HG03457 (cell line): ENCODE measurements around the gene FLRT2.

Source experiments
- ATAC-seq: cut with Tn5 transposase; IDR thresholded peaks from one replicate; pipeline ENCODE4 v1.9.1; 2021; ENCODE audit warnings: moderate number of reproducible peaks; ENCODE audit not compliant: unreplicated experiment

Gene FLRT2

DNA sequence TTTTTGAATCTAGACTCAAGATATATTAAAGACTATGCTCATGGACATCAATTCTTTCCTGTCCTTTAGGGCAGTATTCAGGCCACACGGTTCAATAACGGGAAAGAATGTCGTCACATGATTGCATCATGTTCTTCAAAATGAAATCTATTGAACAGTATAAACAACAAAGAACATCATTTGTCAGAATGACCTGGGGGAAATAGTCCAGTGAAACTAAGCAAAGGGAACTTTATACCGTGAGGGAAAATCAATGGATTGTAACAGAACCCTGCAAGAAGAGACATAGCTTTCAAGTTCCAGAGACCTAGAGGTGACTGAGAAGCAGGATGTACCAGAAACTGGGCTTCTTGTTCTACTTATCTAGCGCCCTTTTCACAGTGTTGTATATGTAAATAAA, 32.7 kb downstream of the FLRT2 start:
- no peak for ATAC-seq

- ATAC-seq: no peak
Measured at GRCh38 chr14:85564841-85565527, 35.0 kb downstream of the FLRT2 start.

DNA sequence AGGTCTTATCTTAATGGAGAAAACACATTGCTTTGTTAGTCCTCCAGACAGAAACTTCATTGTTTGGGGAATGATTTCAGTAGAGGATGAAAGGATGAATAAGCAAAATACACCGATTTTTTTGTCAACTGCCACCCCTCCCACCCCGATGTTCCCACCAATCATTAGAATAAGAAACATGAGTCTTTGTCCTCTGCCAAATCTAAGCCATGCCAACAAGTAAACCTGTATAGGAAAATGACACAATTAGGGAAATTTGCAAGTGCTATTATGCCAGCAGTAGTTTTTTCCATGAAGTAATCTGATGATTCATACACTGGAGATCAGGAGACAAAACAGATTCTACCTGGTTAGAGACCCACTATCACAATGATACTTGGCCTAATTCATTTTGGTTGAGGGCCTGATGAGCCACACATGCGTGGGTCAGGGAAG, 35.9 kb downstream of the FLRT2 start:
- ATAC-seq: no peak

DNA sequence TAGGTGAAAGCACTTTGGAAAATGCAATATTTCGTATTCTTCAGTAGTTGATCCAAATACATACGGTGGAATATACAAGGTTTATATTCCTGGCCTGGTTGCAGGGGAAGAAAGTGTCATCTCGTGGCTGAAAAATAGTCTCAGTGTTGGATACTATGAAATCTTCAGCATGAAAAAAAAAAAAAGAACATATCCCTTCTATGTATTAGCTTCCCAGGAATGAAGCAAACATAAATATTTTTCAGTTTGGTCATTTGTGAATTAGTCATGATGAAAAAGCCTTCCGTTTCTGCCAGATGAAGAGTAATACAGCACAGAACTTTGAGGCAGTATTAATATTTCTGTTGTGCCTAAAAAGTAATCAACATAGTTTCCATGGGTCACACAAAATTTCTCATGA, 36.7 kb downstream of the FLRT2 start:
- no peak for ATAC-seq

DNA sequence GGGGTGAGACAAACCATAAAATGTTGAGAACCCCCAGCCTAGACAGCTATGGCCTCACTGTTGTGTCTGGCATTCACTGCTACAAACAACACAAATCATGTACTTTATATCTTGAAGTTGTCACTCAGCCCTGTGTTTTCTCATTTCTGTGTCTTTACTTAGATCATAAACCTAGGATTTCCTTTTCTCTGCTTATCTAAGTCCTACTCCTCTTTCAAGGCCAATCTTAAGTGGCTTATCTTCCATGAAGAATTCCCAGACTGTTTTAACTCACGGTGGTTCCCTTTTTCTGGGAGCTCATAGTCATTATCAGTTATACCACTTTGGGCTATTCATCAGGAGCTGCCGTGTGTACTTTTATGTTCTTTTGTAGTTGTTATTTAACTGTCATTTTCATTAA, 42.1 kb downstream of the FLRT2 start:
- no peak for ATAC-seq

GRCh38 chr14:85572845-85573244, 42.9 kb downstream of the FLRT2 start:
- ATAC-seq: no peak

DNA sequence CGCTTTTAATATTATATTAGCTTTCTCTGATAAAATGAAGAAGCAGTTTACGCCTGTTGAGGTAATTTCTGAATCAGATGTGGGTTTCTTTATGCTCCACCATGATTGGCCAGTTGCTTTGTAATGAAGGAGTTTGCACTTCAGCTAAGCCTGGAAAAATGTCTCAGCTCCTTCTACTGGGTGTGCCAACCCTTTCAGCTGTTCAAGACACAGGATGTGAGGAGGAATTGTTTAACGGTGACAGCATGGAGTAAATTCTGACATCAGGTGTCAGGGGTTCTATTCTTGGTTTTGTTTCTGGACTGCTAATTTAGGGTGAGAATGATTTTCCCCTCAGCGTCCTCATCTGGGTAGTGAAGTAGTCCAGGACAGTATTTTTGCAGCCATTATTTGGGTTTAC, 43.5 kb downstream of the FLRT2 start:
- ATAC-seq: no peak

DNA sequence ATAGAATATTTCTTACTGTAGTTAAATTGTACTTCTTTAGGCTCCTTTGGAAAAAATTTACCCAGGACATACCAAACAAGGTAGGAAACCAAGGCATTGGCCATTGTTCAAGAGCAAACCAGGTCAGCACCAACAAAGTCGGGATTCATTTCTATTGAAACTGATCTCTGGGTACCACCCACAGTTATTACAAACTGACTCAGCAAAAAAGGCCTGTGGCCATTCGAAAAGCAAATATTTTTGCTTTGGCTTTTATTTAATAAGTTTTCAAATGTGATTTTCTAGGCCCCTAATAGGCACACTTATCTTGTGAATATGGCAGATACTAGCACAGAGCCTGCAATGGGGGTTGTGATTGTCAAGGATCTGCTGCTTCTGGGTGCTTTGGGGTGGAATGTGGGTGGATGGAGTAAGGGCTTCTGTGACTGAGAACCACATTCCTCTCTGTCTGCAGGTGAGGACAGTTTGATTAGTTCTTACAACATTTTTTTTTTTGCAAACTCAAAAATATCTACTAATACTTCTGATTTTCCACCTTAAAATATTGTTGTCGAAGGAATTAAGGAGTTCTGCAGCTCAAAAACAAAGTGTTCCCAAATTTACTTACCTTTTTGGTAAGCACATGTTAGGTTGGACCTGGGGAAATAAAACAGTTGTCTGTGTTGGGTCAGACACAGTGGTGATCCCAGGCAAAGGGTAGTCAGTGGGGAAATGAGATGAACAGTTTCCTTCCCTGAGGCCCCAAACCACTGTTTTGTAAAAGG, 45.1 kb downstream of the FLRT2 start:
- no peak for ATAC-seq

- no peak for ATAC-seq
Measured at GRCh38 chr14:85575617-85575898, 45.6 kb downstream of the FLRT2 start.

- ATAC-seq: no peak
Measured at GRCh38 chr14:85576218-85576617, 46.3 kb downstream of the FLRT2 start.

- no peak for ATAC-seq
Measured at GRCh38 chr14:85576848-85577542, 47.1 kb downstream of the FLRT2 start.

DNA sequence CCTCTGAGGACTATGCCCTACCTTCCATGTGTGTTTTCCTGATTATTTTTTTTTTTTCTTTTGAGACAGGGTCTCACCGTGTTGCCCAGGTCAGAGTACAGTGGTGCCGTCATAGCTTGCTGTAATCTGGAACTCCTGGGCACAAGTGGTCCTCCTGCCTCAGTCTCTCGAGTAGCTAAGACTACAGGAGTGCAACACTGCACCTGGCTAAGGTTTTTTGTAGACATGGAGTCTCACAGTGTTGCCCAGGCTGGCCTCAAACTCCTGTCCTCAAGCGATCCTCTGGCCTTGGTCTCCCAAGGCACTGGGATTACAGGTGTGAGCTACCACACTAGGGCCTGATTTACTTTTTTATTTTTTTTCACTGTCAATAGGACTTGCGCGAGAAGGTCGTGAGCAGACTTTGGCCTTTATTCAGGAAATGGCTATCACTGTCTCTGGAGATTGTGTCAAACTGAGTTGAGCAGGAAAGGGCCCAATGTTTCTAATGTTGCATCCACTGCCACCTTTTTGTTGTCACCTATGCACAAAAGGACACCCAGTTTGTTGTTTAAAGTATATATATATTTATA, 47.7 kb downstream of the FLRT2 start:
- no peak for ATAC-seq

- no peak for ATAC-seq
Measured at GRCh38 chr14:85578357-85578756, 48.4 kb downstream of the FLRT2 start.

DNA sequence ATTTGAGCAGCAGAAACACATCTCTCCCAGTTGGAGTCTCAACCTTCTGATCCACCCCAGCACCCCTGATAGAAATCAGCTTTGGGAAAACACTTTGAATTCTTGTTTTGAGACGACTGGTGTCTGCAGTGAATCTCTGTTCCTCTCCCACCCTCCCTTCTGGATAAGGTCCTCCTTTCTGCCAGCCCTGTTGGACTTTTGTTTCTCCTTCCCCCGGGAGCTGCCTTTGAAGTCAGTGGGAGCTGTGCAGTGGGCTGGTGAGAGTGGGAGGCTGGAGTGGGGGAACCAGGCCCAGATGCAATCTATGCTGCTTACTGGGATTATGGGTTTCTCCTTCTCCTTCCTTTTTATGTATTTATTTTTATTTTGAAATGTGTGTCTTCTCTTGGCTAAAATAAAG, 49.0 kb downstream of the FLRT2 start:
- no peak for ATAC-seq

DNA sequence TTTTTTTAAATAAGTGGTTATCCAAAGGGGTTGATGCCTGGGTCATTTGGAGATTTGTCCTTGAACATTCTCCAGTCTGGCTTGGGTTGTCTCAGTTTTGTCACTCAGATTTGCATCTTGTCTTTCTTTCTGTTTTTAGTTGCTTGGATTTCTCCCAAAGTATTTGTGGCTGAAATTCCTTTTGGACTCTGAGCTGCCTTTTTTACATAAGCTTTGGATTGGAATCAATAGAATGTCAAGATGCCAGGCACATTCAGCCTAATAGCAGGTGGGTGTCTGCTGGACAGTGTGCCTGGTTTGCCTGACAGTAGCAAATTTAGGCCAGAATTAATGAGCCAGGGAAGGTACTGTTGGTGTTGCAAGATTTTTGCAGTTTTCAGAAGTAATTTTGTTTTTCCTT, 50.0 kb downstream of the FLRT2 start:
- no peak for ATAC-seq

DNA sequence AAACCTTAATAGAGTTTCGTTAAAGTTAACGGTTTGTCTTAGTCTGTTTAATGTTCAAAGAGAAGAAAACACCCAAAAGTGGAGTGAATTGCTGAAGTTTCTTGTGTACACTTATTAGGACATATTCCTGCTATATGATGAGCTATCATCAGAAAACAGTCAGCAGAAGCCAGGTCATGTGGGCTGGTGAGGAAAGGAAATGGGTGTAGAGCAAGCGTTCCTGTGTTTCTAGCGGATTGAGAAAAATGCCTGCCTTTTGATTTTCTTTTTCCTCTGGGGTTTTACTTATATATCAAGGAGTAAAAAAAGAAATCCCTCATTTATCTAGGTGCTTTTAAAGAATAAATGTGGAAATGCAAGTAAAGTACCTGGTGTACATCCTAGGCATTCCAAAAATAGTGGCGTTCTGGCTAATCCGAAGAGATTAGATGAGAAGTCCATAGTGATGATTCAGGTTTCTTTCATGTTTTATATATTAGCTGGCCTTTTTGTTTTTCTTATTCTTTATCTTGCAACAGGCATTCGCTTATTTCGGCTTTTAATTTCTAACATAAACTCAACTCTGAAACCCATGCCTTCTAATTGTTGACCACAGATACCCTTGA, 50.7 kb downstream of the FLRT2 start:
- no peak for ATAC-seq

GRCh38 chr14:85581691-85582090, 51.7 kb downstream of the FLRT2 start:
- no peak for ATAC-seq

DNA sequence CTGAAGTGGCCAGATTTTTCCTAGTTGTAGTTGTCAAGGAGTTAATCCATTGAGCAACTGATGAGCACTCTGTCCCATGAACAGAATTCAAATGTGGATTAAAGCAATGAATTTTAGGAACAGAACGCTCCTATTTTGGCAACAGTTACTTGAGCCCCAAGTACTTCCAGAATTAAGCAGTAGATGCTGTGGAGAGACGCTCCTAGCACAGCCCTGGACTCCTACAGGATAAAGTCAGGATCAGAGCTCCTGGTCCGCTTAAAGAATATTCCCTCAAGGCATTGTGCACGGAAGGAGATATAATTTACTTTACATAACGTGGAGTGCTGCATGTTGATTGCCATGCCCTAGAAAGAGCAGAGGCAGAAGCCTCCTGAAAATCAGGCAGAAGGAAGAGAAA, 53.4 kb downstream of the FLRT2 start:
- no peak for ATAC-seq

- ATAC-seq: no peak
Measured at GRCh38 chr14:85584481-85584880, 54.5 kb downstream of the FLRT2 start.

DNA sequence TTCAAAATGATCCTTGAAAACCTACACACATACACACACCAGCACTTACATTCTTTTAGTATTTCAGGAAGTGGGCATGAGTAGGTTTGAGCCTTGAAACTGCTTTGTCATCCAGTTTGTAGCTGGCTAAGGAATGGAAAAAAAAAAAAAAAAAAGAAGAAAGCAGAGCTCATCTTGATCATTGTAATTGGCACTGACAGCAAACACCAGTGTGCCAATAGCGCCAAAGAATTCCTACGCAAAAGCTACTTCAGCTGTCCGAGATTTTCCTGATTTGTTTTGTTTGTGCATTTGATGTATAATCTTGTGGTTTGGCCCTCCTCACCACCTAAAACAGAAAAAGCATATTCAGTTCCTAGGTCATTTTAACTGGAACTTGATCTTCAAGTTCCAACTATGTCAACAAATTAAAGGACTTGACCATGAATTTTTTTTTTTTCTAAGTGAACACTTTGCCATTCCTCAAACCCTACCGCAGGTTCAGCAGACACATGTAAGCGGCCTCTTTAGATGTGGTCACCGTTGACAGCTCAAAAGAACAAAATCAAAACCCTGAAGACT, 57.3 kb downstream of the FLRT2 start:
- ATAC-seq: no peak

DNA sequence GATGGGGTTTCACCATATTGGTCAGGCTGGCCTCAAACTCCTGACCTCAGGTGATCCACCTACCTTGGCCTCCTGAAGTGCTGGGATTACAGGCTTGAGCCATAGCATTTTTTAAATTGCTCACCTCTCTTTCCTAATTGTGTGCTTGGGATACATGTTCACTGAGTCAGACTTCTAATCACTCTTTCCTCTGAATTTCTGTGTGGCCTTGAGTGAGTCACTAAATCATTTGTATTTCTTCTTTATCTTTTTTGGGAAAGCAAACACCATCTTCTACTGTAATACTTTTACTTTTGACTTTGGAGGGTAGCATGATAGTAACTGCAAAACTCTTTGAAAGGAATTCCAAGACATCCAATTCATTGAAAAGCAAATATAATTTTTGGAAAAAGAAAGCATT, 60.8 kb downstream of the FLRT2 start:
- no peak for ATAC-seq
